Measurements from ENCODE around the gene SLC12A9.

GRCh38 chr7:100860702-100861615, 8.4 kb downstream of the SLC12A9 start:
- TF ChIP-seq, protein P1, sequence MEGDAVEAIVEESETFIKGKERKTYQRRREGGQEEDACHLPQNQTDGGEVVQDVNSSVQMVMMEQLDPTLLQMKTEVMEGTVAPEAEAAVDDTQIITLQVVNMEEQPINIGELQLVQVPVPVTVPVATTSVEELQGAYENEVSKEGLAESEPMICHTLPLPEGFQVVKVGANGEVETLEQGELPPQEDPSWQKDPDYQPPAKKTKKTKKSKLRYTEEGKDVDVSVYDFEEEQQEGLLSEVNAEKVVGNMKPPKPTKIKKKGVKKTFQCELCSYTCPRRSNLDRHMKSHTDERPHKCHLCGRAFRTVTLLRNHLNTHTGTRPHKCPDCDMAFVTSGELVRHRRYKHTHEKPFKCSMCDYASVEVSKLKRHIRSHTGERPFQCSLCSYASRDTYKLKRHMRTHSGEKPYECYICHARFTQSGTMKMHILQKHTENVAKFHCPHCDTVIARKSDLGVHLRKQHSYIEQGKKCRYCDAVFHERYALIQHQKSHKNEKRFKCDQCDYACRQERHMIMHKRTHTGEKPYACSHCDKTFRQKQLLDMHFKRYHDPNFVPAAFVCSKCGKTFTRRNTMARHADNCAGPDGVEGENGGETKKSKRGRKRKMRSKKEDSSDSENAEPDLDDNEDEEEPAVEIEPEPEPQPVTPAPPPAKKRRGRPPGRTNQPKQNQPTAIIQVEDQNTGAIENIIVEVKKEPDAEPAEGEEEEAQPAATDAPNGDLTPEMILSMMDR (IDR thresholded peaks at IDR 0.05; ENCODE audit: insufficient read depth, low read length, poor library complexity, severe bottlenecking) = no peak
- no peak for TF ChIP-seq EZH2phosphoT487 (conservative IDR thresholded peaks at IDR 0.05; ENCODE audit: low read length)
